GM06990 (cell line): Measurements from ENCODE around the gene SLC35G6.

ENCODE experiments used
- DNase-seq: peaks from one replicate; pipeline ENCODE4 v3.0.0-alpha.2; 2011; ENCODE audit not compliant: insufficient read length; ENCODE audit errors: extremely low read depth
- H3K27me3 ChIP-seq: replicated peaks from 2 replicates; pipeline ENCODE4 v1.6.0; 2011; ENCODE audit warnings: low read length; ENCODE audit not compliant: control insufficient read depth, insufficient read depth
- H3K36me3 ChIP-seq: 2 replicates; pipeline ENCODE4 v1.5.1; 2011; ENCODE audit warnings: low read length; ENCODE audit not compliant: control insufficient read depth, insufficient read depth
- H3K4me3 ChIP-seq: replicated peaks from 2 replicates; pipeline ENCODE4 v1.5.1; 2011; ENCODE audit warnings: low read depth, mild to moderate bottlenecking, control low read depth, low read length
- CTCF ChIP-seq: IDR thresholded peaks from 2 replicates; pipeline ENCODE4 v1.5.1; 2011; ENCODE audit warnings: low read length, control low read depth, mild to moderate bottlenecking, inconsistent platforms; ENCODE audit not compliant: insufficient read depth, poor library complexity, severe bottlenecking

Gene SLC35G6

GRCh38 chr17:7464081-7464480 lies 17.2 kb upstream of the SLC35G6 start:
- H3K27me3 ChIP-seq: no peaks in the 10 kb centered on the region
- no peak for TF ChIP-seq CTCF
- peaks cover 4% of the 10 kb centered on the region for H3K36me3 ChIP-seq
- DNase-seq: no peak
- H3K4me3 ChIP-seq: no peak overlapping the region

GRCh38 chr17:7465597-7466275 lies 15.5 kb upstream of the SLC35G6 start:
- Histone ChIP-seq H3K27me3 (no peaks in the 10 kb centered on the region), H3K36me3 (peaks cover 4% of the 10 kb centered on the region), H3K4me3 (no peak overlapping the region)
- no peak for TF ChIP-seq CTCF
- no peak for DNase-seq

- DNase-seq: no peak
- Histone ChIP-seq H3K4me3 (no peak overlapping the region), H3K27me3 (no peaks in the 10 kb centered on the region), H3K36me3 (peaks cover 4% of the 10 kb centered on the region)
- TF ChIP-seq CTCF: no peak
Observed at GRCh38 chr17:7466318-7466638, 15.0 kb upstream of the SLC35G6 start.

GRCh38 chr17:7466639-7467341 lies 14.5 kb upstream of the SLC35G6 start:
- Histone ChIP-seq H3K4me3 (no peak overlapping the region), H3K36me3 (peaks cover 4% of the 10 kb centered on the region), H3K27me3 (no peaks in the 10 kb centered on the region)
- no peak for DNase-seq
- no peak for TF ChIP-seq CTCF

GRCh38 chr17:7467498-7467897 lies 13.7 kb upstream of the SLC35G6 start:
- no peak for TF ChIP-seq CTCF
- Histone ChIP-seq H3K36me3 (peaks cover 4% of the 10 kb centered on the region), H3K4me3 (no peak overlapping the region), H3K27me3 (no peaks in the 10 kb centered on the region)
- no peak for DNase-seq
